Measurements from ENCODE around the gene SNRNP40. TPM values are rescaled to one million over a fixed set of nuclear protein-coding genes. Genes with fewer than 3 reads are reported as not detected.

Gene SNRNP40
- 88.6 TPM for total RNA-seq

GRCh38 chr1:31296486-31297276 is at the start of gene SNRNP40, which contains the start of gene ZCCHC17:
TSS of gene SNRNP40 (minus strand) at chr1:31296788. CDS start at chr1:31296751, 37 bp downstream.
TSS of gene ZCCHC17 (plus strand) at chr1:31297032. CDS start at chr1:31310099, 13,067 bp downstream.

DNA sequence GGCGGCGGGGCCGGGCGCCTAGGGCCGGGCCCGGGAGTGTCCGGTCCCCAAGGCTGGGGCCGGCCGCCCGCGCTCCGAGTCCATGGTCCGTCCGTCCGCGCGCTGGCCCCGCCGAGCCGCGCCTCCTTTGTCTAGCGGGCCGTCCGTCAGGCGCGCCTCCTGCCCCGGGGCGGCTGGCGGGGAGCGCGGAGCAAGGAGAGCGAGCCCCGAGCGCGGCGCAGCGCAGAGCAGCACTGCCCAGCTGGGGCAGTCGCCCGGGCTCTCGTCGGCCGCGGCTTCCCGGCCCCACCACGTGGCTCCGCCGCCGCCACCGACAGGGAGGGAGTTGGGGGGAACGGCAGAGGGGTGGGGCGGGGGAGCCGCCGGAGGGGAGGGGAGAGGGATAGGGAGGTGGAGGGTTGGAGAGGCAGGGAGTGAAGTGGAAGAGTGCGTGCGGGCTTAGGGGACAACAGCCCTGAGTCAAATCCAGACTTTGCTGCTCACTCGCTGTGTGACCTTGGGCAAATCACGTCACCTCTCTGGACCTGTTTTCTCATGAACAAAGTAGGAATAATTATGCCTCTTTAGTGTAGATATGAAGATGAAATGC is 56.8 kb downstream of the SNRNP40 start, which contains the start of gene NKAIN1:
Gene NKAIN1, minus strand, starts transcription at position 235 of the 589 bp plus-strand sequence. CDS start 340 bp downstream, outside the sequence.

Other genes starting within 250 kb of the SNRNP40 start
- gene PUM1, start 231.1 kb downstream of the SNRNP40 start, total RNA-seq: 145 TPM
- 29.5 TPM for gene NKAIN1, start 56.9 kb downstream of the SNRNP40 start, total RNA-seq
- 59.1 TPM for gene ZCCHC17, start 244 bp upstream of the SNRNP40 start, total RNA-seq
- gene FABP3, start 76.3 kb upstream of the SNRNP40 start, total RNA-seq: 70.6 TPM
- 1.4 TPM for gene SERINC2, start 116.4 kb upstream of the SNRNP40 start, total RNA-seq